ENCODE results near the gene UNC5A.

UNC5A gene

DNA sequence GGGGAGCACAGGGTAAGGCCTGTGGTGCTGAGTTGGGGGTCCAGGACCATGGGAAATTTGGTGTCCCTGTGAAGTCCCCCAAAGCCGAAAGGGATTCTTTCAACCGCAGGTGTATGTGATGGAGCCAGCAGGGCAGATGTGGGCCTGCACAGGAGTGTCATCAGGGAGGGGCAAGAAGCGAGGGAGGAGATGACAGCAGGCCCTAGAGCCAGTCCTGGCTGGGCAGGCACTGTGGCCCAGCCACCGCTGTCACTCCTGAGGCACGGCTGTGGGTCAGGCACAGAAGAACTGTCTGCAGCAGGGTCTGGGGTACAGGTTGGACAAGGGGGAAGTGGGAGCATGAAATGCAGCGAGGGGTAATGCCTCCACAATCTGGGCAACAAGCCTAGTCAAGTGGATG lies 83.9 kb downstream of the UNC5A start:
- TF ChIP-seq CEBPB (IDR thresholded peaks at IDR 0.05): no peak
- TF ChIP-seq, protein P1, sequence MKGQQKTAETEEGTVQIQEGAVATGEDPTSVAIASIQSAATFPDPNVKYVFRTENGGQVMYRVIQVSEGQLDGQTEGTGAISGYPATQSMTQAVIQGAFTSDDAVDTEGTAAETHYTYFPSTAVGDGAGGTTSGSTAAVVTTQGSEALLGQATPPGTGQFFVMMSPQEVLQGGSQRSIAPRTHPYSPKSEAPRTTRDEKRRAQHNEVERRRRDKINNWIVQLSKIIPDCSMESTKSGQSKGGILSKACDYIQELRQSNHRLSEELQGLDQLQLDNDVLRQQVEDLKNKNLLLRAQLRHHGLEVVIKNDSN (IDR thresholded peaks at IDR 0.05): no peak
- no peak for TF ChIP-seq YY1 (IDR thresholded peaks at IDR 0.05; ENCODE audit: low read depth)
- no peak for TF ChIP-seq ZBTB7A (IDR thresholded peaks at IDR 0.05; ENCODE audit: low read depth)
- no peak for TF ChIP-seq CREB1 (IDR thresholded peaks at IDR 0.05; ENCODE audit: low read depth)
- no peak for TF ChIP-seq EGR1 (IDR thresholded peaks at IDR 0.05)
- TF ChIP-seq FOXM1 (IDR thresholded peaks at IDR 0.05; ENCODE audit: borderline replicate concordance, low read depth): no peak

DNA sequence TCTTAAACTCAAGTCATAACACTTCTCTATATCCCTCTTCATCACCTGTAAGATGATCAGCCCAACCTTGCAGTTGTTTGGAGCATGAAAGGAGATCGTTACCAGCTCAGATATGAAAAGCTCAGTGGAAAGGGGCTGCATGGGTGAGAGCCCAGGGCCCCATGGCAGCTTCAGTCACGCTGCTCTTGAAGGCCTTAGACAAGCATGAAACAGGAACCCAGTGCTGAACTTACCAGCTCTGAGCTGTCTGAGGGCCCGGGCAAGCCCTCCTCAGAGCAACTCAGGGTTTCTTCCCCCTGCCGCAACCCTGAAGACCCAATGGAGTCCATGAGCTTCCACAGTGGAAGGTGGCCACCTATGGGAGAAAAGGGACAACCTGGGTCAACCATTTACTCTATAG lies 85.5 kb downstream of the UNC5A start:
- no peak for TF ChIP-seq CEBPB (IDR thresholded peaks at IDR 0.05)
- TF ChIP-seq RAD21 (IDR thresholded peaks at IDR 0.05; ENCODE audit: low read depth): no peak
- TF ChIP-seq NFIC (IDR thresholded peaks at IDR 0.05): no peak
- TF ChIP-seq TEAD4 (IDR thresholded peaks at IDR 0.05): no peak
- TF ChIP-seq ZBTB7A (IDR thresholded peaks at IDR 0.05; ENCODE audit: low read depth): no peak
- TF ChIP-seq EGR1 (IDR thresholded peaks at IDR 0.05): no peak
- TF ChIP-seq, protein P2, sequence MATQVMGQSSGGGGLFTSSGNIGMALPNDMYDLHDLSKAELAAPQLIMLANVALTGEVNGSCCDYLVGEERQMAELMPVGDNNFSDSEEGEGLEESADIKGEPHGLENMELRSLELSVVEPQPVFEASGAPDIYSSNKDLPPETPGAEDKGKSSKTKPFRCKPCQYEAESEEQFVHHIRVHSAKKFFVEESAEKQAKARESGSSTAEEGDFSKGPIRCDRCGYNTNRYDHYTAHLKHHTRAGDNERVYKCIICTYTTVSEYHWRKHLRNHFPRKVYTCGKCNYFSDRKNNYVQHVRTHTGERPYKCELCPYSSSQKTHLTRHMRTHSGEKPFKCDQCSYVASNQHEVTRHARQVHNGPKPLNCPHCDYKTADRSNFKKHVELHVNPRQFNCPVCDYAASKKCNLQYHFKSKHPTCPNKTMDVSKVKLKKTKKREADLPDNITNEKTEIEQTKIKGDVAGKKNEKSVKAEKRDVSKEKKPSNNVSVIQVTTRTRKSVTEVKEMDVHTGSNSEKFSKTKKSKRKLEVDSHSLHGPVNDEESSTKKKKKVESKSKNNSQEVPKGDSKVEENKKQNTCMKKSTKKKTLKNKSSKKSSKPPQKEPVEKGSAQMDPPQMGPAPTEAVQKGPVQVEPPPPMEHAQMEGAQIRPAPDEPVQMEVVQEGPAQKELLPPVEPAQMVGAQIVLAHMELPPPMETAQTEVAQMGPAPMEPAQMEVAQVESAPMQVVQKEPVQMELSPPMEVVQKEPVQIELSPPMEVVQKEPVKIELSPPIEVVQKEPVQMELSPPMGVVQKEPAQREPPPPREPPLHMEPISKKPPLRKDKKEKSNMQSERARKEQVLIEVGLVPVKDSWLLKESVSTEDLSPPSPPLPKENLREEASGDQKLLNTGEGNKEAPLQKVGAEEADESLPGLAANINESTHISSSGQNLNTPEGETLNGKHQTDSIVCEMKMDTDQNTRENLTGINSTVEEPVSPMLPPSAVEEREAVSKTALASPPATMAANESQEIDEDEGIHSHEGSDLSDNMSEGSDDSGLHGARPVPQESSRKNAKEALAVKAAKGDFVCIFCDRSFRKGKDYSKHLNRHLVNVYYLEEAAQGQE (IDR thresholded peaks at IDR 0.05; ENCODE audit: low read depth): no peak
- TF ChIP-seq, protein P3, sequence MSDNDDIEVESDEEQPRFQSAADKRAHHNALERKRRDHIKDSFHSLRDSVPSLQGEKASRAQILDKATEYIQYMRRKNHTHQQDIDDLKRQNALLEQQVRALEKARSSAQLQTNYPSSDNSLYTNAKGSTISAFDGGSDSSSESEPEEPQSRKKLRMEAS (IDR thresholded peaks at IDR 0.05): no peak
- no peak for TF ChIP-seq TAF1 (IDR thresholded peaks at IDR 0.05; ENCODE audit: low read depth)
- TF ChIP-seq YY1 (IDR thresholded peaks at IDR 0.05; ENCODE audit: low read depth): no peak
- no peak for TF ChIP-seq TCF12 (IDR thresholded peaks at IDR 0.05; ENCODE audit: low read depth)
- TF ChIP-seq, protein P1 (IDR thresholded peaks at IDR 0.05): no peak
- no peak for TF ChIP-seq FOXM1 (IDR thresholded peaks at IDR 0.05; ENCODE audit: borderline replicate concordance, low read depth)
- TF ChIP-seq EP300 (IDR thresholded peaks at IDR 0.05; ENCODE audit: borderline replicate concordance): no peak
- TF ChIP-seq CREB1 (IDR thresholded peaks at IDR 0.05; ENCODE audit: low read depth): no peak

DNA sequence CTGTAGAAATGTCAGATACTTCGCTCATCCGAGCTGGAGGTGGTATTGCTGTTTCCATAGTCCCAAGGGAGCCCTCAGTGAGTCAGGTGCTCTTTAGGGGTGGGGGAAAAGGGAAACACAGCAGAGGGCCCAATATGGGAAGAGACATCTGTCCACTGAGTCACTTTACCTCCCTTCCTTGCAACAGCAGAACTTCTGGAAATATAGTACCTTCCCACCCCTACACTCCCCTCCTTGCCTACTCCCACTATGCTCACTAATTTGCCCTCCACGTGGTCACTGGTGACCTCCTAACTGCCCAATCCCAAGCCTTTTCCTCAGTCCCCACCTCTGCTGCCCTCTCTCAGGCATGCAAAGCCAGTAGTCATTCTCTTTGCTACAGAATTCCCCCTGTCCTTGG lies 86.9 kb downstream of the UNC5A start:
- TF ChIP-seq TEAD4 (IDR thresholded peaks at IDR 0.05) (no peak), TAF1 (IDR thresholded peaks at IDR 0.05; ENCODE audit: low read depth) (no peak), RAD21 (IDR thresholded peaks at IDR 0.05; ENCODE audit: low read depth) (no peak), FOXM1 (IDR thresholded peaks at IDR 0.05; ENCODE audit: borderline replicate concordance, low read depth) (no peak)

DNA sequence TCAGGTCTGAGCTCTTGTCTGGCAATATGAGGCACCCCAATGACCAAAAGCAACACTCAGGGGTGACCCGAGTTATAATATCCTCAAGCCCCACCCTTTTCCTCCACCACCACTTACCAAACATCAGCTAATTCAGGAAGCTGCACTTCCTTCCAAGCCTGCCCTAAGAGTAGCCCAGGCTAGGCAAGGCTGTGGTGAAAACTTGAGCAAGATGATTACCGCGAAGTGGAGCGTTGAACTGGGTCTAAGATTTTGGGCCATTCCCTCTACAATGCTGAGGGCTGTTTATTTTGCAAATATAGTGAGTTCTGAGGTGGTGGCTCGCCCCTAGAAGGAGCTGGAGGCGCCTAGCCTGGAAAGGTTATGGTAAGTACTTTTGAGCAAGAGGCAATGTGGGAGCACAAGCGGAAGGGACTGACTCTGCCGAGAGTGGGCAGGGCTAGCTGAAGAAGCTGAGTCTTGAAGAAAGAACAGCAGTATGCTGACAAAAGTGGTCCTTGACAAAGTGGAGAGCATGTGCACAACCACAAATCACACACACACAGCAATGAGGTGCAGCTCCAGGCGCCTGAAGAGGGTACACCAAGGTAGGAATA lies 89.0 kb downstream of the UNC5A start, which contains the start of gene HK3:
Gene HK3, minus strand, starts transcription at position 51 of the 596 bp plus-strand sequence. CDS start 3,187 bp downstream, outside the sequence.
- TF ChIP-seq EP300 (IDR thresholded peaks at IDR 0.05; ENCODE audit: borderline replicate concordance) (no peak), FOXM1 (IDR thresholded peaks at IDR 0.05; ENCODE audit: borderline replicate concordance, low read depth) (no peak), CREB1 (IDR thresholded peaks at IDR 0.05; ENCODE audit: low read depth) (no peak), EGR1 (IDR thresholded peaks at IDR 0.05) (no peak)
- TF ChIP-seq, protein P1 (IDR thresholded peaks at IDR 0.05): no peak

DNA sequence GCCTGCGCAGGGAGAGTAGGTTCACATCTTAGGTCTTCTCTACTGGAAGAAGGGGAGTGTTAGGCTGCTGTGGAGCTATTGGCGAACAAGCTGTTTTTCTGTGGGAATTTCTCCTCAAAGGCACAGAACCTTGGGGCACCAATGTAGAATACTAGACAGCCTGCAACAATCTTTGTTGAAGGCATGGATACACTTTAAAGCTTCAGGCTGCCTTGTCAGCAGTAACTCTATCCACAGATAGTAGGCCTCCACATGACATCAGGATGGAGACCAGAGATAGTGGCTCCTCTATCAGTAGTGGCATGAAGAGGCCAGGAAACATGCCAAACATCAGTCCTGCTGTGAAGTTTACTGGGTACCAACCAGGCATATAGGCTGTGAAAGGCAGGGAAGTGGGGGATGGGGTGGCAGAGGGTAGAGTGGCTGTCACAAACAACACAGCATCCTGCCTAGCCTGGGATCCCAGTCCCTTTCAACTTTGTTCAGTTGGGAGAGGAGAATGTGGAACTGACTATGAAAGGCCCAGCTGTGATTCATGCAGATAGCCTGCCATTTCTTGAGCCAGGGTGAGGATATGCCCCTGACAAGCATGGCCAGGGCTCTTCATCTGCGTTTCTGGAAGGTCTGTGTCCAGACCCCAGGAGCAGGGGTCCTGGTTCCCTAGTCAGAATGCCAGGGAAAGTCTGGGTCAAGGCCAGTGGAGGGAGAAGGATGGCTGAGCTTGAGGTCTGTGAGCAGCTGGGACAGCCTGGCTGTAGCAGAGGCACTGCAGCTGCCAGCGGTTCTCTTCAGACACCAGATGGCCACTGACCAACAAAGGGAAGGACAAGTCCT lies 89.8 kb downstream of the UNC5A start:
- no peak for TF ChIP-seq TAF1 (IDR thresholded peaks at IDR 0.05; ENCODE audit: low read depth)

DNA sequence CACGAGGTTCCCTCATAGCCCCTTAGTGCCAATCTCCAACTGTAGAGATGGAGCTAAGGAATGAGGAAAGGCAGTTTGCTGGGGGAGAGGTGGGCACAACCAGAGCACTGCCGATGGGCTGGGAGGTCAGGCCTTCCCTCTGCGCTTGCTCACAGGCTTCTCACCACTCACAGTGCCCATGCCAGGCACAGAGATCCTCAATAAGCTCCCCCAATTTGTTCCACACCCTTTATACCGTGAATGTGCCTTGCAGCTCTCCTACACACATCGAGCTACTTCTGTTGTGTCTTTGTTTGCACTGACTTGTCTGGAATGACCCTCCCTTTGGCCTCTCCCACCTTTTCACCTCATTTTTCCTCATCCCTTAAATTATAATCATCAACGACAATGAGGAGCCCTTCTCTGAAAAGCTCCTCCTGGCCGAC lies 90.4 kb downstream of the UNC5A start:
- TF ChIP-seq YY1 (IDR thresholded peaks at IDR 0.05; ENCODE audit: low read depth) (no peak), TCF12 (IDR thresholded peaks at IDR 0.05; ENCODE audit: low read depth) (no peak), CEBPB (IDR thresholded peaks at IDR 0.05) (no peak), RAD21 (IDR thresholded peaks at IDR 0.05; ENCODE audit: low read depth) (no peak), CREB1 (IDR thresholded peaks at IDR 0.05; ENCODE audit: low read depth) (no peak), EGR1 (IDR thresholded peaks at IDR 0.05) (no peak), TAF1 (IDR thresholded peaks at IDR 0.05; ENCODE audit: low read depth) (no peak), EP300 (IDR thresholded peaks at IDR 0.05; ENCODE audit: borderline replicate concordance) (no peak), TEAD4 (IDR thresholded peaks at IDR 0.05) (no peak), FOXM1 (IDR thresholded peaks at IDR 0.05; ENCODE audit: borderline replicate concordance, low read depth) (no peak), ZBTB7A (IDR thresholded peaks at IDR 0.05; ENCODE audit: low read depth) (no peak), NFIC (IDR thresholded peaks at IDR 0.05) (no peak)
- TF ChIP-seq, protein P1 (IDR thresholded peaks at IDR 0.05): no peak
- TF ChIP-seq, protein P3 (IDR thresholded peaks at IDR 0.05): no peak

All from Ishikawa (cell line).